PC-9 (cell line): ENCODE results near the gene SLC25A45.

Experiments
- EZH2 ChIP-seq: fragments of 200-600 bp; sonication (generic); IDR thresholded peaks from 2 replicates; pipeline ENCODE4 v1.8.0; 2017; ENCODE audit warnings: antibody characterized with exemption, low read depth
- TF ChIP-seq, protein P1 (sequence below): fragments of 200-600 bp; sonication (generic); conservative IDR thresholded peaks from 2 replicates; pipeline ENCODE4 v1.6.1; 2017; ENCODE audit warnings: mixed run types, antibody characterized with exemption, mild to moderate bottlenecking, moderate library complexity

DNA sequence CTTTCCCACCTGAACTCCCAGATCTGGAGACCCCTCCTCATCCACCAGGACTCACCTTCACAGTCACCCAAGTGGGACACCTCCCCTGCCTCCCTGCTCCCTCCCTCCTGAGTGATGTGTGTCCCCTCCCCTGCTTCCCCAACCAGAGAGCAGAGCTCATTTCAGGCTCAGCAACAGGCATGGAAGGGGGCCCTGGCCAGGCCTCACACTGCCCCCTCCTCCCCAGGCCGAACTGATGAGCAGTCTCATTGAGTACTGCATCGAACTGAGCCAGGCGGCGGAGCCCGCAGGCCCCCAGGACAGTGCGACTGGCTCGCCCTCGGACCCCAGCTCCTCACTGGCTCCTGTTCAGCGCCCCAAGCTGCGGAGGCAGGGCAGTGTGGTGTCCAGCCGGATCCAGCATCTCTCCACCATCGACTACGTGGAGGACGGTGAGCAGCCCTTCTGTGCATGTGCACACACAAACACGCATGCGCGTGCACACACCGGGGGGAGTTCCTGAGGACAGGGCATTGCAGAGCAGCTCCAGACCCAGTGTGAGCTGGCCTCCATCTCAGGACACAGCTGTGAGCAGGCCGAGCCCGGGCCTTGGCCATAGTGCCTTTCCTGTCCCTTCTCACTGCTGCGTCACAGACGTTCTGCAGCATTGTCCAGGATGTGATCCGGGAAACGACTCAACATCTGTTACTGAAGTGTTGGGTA lies 22.3 kb upstream of the SLC25A45 start:
- TF ChIP-seq, protein P1, sequence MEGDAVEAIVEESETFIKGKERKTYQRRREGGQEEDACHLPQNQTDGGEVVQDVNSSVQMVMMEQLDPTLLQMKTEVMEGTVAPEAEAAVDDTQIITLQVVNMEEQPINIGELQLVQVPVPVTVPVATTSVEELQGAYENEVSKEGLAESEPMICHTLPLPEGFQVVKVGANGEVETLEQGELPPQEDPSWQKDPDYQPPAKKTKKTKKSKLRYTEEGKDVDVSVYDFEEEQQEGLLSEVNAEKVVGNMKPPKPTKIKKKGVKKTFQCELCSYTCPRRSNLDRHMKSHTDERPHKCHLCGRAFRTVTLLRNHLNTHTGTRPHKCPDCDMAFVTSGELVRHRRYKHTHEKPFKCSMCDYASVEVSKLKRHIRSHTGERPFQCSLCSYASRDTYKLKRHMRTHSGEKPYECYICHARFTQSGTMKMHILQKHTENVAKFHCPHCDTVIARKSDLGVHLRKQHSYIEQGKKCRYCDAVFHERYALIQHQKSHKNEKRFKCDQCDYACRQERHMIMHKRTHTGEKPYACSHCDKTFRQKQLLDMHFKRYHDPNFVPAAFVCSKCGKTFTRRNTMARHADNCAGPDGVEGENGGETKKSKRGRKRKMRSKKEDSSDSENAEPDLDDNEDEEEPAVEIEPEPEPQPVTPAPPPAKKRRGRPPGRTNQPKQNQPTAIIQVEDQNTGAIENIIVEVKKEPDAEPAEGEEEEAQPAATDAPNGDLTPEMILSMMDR: no peak
- TF ChIP-seq EZH2: no peak
